K562 (cell line): Measurements from ENCODE around the gene CUTA. TPM values are rescaled to one million over a fixed set of nuclear protein-coding genes. Genes with fewer than 3 reads are reported as not detected.

Experiments used
- BDP1 ChIP-seq: IDR thresholded peaks from 3 replicates; pipeline ENCODE4 v1.6.1; 2011; ENCODE audit not compliant: insufficient read length, insufficient read depth
- CBX1 ChIP-seq: sonication (generic); IDR thresholded peaks from 2 replicates; pipeline ENCODE4 v1.6.1; 2016; ENCODE audit warnings: antibody characterized with exemption, low read depth, mild to moderate bottlenecking
- DACH1 ChIP-seq: fragments of 450-650 bp; IDR thresholded peaks from 2 replicates; pipeline ENCODE4 v1.6.1; 2018; ENCODE audit not compliant: partially characterized antibody
- EP400 ChIP-seq: fragments of 450-650 bp; IDR thresholded peaks from 2 replicates; pipeline ENCODE4 v1.6.1; 2017; ENCODE audit warnings: antibody characterized with exemption, mild to moderate bottlenecking, moderate library complexity
- ESRRB ChIP-seq: fragments of 250-450 bp; sonication (Bioruptor Pico); IDR thresholded peaks from 2 replicates; pipeline ENCODE4 v1.5.0; 2020; ENCODE audit warnings: mild to moderate bottlenecking, moderate library complexity, borderline replicate concordance
- ETV5 ChIP-seq: sonication (generic); formaldehyde crosslinking; IDR thresholded peaks from 2 replicates; pipeline ENCODE4 v1.4.0; 2020; ENCODE audit warnings: low read depth, mild to moderate bottlenecking, missing genetic modification reagents
- GATA2 ChIP-seq: sonication (generic); formaldehyde crosslinking; IDR thresholded peaks from 2 replicates; pipeline ENCODE4 v1.4.0; 2020; ENCODE audit warnings: mild to moderate bottlenecking, missing genetic modification reagents
- GTF3C2 ChIP-seq: IDR thresholded peaks from 3 replicates; pipeline ENCODE4 v1.6.1; 2011; ENCODE audit warnings: borderline replicate concordance, mild to moderate bottlenecking, moderate library complexity; ENCODE audit not compliant: insufficient read length; ENCODE audit errors: extremely low read depth
- HOMEZ ChIP-seq: fragments of 250-450 bp; sonication (Bioruptor Pico); IDR thresholded peaks from 2 replicates; pipeline ENCODE4 v1.4.0; 2020; ENCODE audit warnings: mild to moderate bottlenecking, moderate library complexity
- MAFK ChIP-seq: IDR thresholded peaks from 2 replicates; pipeline ENCODE4 v1.6.1; 2011; ENCODE audit warnings: low read length, improper control_type of control experiment
- MXI1 ChIP-seq: IDR thresholded peaks from 2 replicates; pipeline ENCODE4 v1.6.1; 2011; ENCODE audit warnings: low read depth, mild to moderate bottlenecking, improper control_type of control experiment, low read length
- NFATC3 ChIP-seq: fragments of 450-650 bp; IDR thresholded peaks from 2 replicates; pipeline ENCODE4 v1.6.1; 2017; ENCODE audit warnings: mild to moderate bottlenecking
- NFIC ChIP-seq: fragments of 450-650 bp; IDR thresholded peaks from 2 replicates; pipeline ENCODE4 v1.6.1; 2017; ENCODE audit warnings: mild to moderate bottlenecking, inconsistent platforms
- PHF8 ChIP-seq: fragments of 200-600 bp; sonication (generic); IDR thresholded peaks from 2 replicates; pipeline ENCODE4 v1.6.1; 2012; ENCODE audit warnings: mixed run types, mild to moderate bottlenecking, inconsistent platforms, low read length, moderate library complexity, borderline replicate concordance
- PKNOX1 ChIP-seq: fragments of 450-650 bp; IDR thresholded peaks from 2 replicates; pipeline ENCODE4 v1.6.1; 2016
- POLR2AphosphoS2 ChIP-seq: IDR thresholded peaks from 2 replicates; pipeline ENCODE4 v1.6.1; 2012; ENCODE audit warnings: low read length, improper control_type of control experiment
- RBM22 ChIP-seq: fragments of 200-400 bp; formaldehyde crosslinking; IDR thresholded peaks from 2 replicates; pipeline ENCODE4 v1.6.1; 2018; ENCODE audit warnings: low read length, low read depth; ENCODE audit not compliant: poor library complexity, severe bottlenecking
- ZBTB5 ChIP-seq: fragments of 450-650 bp; IDR thresholded peaks from 2 replicates; pipeline ENCODE4 v1.6.1; 2017; ENCODE audit warnings: antibody characterized with exemption
- ZNF212 ChIP-seq: fragments of 450-650 bp; formaldehyde crosslinking; IDR thresholded peaks from 2 replicates; pipeline ENCODE4 v1.4.0; 2020; ENCODE audit warnings: mild to moderate bottlenecking
- ZNF24 ChIP-seq: fragments of 450-650 bp; IDR thresholded peaks from 2 replicates; pipeline ENCODE4 v1.6.1; 2016
- ZNF766 ChIP-seq: fragments of 200-800 bp; sonication (Bioruptor generic); conservative IDR thresholded peaks from 2 replicates; pipeline ENCODE4 v1.6.1; 2016; ENCODE audit warnings: missing genetic modification characterization, missing compliant biosample characterization
- ZSCAN29 ChIP-seq: fragments of 450-650 bp; IDR thresholded peaks from 2 replicates; pipeline ENCODE4 v1.6.1; 2017
- polyA plus RNA-seq, 8 experiments: library from polyadenylated mRNA; depleted of rRNA in 4 of 8; stranded (reverse) in 5 of 8; unstranded in 3 of 8; fragments of >200 nt; fragmentation: Nextera tagmentation in 2 of 8; fragmentation: Illumina TruSeq in 1 of 8; extraction: Ambion mirVana in 2 of 8; extraction: Trizol in 1 of 8; gene quantifications; 2 replicates each; pipeline versions ENCODE4 v1.2.1 to v1.2.3, GENCODE V29; 2011 to 2014; ENCODE audit warnings: inconsistent platforms in 1 of 8, missing spikeins in 1 of 8
- total RNA-seq, 7 experiments: library from RNA; depleted of rRNA in 6 of 7; stranded (reverse); fragments of >200 nt in 6 of 7; fragmentation: Illumina TruSeq in 2 of 7; extraction: Trizol in 2 of 7; gene quantifications; 2 replicates each; pipeline versions ENCODE4 v1.2.1 to v1.2.3, GENCODE V29; 2011 to 2021; ENCODE audit warnings: low replicate concordance in 1 of 7

The CUTA gene
- total and polyA plus RNA-seq, 9 of the 15 experiments (the other 6 are each of a cell fraction or from before 2014, with no cell fraction given): 166 to 682 (median 310) TPM

GRCh38 chr6:33425668-33426577 is 8.0 kb upstream of the CUTA start (continued):
- TF ChIP-seq ZBTB5 (no peak), BDP1 (no peak), ZNF24 (no peak), HOMEZ (CRISPR knock-in tag) (no peak), ESRRB (CRISPR knock-in tag) (no peak), MAFK (no peak), POLR2AphosphoS2 (no peak), CBX1 (no peak), PKNOX1 (no peak), ETV5 (CRISPR knock-in tag) (no peak), MXI1 (peak; percentile 59; the same call in 1 of the 2 replicates), GATA2 (CRISPR knock-in tag) (no peak), NFATC3 (0 out of 2 replicates have a peak, but pooled peaks have one; percentile 27), EP400 (peak; percentile 91), ZNF766 (CRISPR knock-in tag) (0 out of 2 replicates have a peak, but pooled peaks have one; percentile 30), DACH1 (no peak), RBM22 (no peak), ZSCAN29 (no peak), NFIC (no peak), GTF3C2 (no peak), PHF8 (peak; percentile 53; the same call in 1 of the 2 replicates), ZNF212 (no peak)
